ENCODE measurements around the gene NRBF2. TPM values are rescaled to one million over a fixed set of nuclear protein-coding genes. Genes with fewer than 3 reads are reported as not detected.

NRBF2 gene
- total RNA-seq, 1 donor from 2014 or later, result 22.1 TPM

GRCh38 chr10:63200431-63200830, 67.3 kb downstream of the NRBF2 start:
- H3K36me3 Mint-ChIP-seq, result peaks cover 8% of the 10 kb centered on the region
- H3K27ac Mint-ChIP-seq, result no peak overlapping the region

GRCh38 chr10:63201118-63201517, 68.0 kb downstream of the NRBF2 start:
- no peak overlapping the region for H3K4me3 Mint-ChIP-seq
- no peak for DNase-seq (ENCODE audit: extremely low spot score, unreplicated experiment)
- no peak overlapping the region for H3K27ac Mint-ChIP-seq
- no peaks in the 10 kb centered on the region for H3K9me3 Mint-ChIP-seq
- peaks cover 8% of the 10 kb centered on the region for H3K36me3 Mint-ChIP-seq
- no peak for TF ChIP-seq CTCF (conservative IDR thresholded peaks at IDR 0.05)
- H3K27me3 Mint-ChIP-seq, result no peaks in the 10 kb centered on the region
- no peaks in the 10 kb centered on the region for H3K4me1 Mint-ChIP-seq (ENCODE audit: unreplicated experiment)

More at GRCh38 chr10:63200431-63200830, 67.3 kb downstream of the NRBF2 start:
- TF ChIP-seq CTCF (conservative IDR thresholded peaks at IDR 0.05), result no peak
- H3K4me1 Mint-ChIP-seq (ENCODE audit: unreplicated experiment), result no peaks in the 10 kb centered on the region
- H3K9me3 Mint-ChIP-seq, result no peaks in the 10 kb centered on the region
- H3K4me3 Mint-ChIP-seq, result no peak overlapping the region
- no peak for DNase-seq (ENCODE audit: extremely low spot score, unreplicated experiment)
- no peaks in the 10 kb centered on the region for H3K27me3 Mint-ChIP-seq

Data from type B pancreatic cell (in vitro differentiated cells).